Stimulated activated CD8-positive, alpha-beta memory T cell treated with anti-CD3 and anti-CD28 coated beads, Interleukin-15, amount 100 ng/mL, for 48 hours (primary cell): Measurements from ENCODE around the gene DFFB.
"Not testable (repeated sequence)": the region's sequence is repeated elsewhere in the genome, so short reads cannot be mapped to it uniquely, and the experiment has no call there.

ENCODE experiments used
- DNase-seq, 2 donors: peaks; one replicate each; pipeline ENCODE4 v3.0.0-alpha.2; 2020; ENCODE audit warnings: low read depth in 2 of 2

DFFB gene

GRCh38 chr1:3909615-3910014 is 52.3 kb downstream of the DFFB start:
- no peak for DNase-seq

- DNase-seq, result no peak
Measured at GRCh38 chr1:3910049-3910731, 52.9 kb downstream of the DFFB start.

- DNase-seq, result peak; percentile 48 to 57
Measured at GRCh38 chr1:3910857-3911845, 53.9 kb downstream of the DFFB start.

GRCh38 chr1:3911981-3912808 is 54.9 kb downstream of the DFFB start:
- no peak for DNase-seq

- no peak for DNase-seq
Measured at GRCh38 chr1:3912809-3913685, 55.8 kb downstream of the DFFB start.

GRCh38 chr1:3914331-3914851 is 57.1 kb downstream of the DFFB start:
- DNase-seq, result no peak

DNA sequence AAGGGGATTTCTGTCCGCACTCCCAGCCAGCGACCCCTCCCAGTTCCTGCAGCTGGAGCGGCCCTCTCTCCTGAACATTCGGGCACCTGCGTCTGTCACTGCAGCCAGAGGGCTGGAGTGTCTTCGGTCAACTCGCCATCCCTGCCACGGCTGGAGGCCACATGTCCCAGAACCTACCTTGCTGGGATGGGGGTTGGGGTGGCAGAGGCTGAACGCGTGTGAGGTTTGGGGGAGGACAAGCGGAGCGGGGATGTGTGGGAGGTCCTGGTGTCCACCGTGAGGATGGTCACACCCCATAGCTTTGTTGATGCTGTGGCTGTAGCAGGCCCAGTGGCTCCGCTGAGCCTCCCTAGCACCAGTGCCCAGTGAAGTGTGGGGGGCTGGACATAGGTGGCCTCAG is 57.6 kb downstream of the DFFB start:
- DNase-seq, result no peak

DNA sequence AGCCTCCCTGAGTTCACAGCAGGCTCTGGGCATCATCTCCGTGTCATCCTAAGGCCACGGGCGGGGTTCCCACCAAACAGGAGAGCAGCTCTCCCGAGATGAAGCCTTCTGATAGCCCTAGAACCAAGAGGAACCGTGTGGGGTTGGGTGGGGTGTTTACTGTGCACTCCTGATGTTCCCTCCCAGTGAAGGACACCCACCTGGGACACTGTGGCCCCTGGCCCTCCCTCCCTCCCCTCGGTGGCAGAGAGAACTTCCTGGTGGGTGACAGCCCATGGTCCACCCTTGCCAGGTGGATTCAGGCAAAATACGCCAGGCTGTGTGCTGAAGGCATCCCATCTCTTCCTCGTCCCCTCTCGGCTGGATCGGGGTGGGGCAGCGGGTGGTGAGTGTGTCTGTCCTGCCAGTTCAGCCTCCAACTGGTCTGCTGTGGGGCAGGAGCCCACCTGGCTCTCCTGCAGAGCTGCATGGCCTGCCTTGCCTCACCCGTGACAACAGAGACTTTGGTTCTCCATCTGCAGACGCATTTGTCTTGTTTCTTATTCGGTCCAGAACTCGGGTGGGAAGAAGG is 58.4 kb downstream of the DFFB start:
- DNase-seq, result no peak

DNA sequence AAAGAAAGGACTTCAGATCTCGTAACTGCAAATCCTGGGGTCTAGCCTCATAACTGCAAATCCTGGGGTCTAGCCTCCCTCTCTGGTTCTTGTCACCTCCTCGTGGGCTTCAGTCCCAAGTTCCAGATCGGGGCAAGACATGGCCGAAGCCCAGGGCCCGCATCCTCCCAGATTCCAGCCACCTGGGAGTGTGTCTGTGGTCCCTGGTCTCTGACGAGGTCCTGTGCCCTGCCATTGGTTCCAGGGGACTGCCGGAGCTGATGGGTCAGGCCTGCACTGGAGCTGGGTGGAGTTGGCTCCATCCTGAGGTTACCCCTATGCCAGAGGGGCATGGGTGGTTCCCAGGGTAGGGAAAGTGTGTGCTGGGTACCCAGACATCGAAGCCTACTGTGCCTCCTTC is 60.5 kb downstream of the DFFB start:
- no peak for DNase-seq

DNA sequence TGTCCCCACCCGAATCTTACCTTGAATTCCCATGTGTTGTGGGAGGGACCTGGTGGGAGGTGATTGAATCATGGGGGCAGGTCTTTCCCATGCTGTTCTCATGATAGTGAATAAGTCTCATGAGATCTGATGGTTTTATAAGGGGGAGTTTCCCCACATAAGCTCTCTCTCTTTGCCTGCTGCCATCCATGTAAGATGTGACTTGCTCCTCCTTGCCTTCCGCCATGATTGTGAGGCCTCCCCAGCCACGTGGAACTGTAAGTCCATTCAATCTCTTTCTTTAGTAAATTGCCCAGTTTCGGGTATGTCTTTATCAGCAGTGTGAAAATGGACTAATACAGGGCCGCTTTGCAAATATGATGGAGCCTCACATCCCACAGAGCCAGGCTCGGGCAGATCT is 61.1 kb downstream of the DFFB start:
- not testable (repeated sequence) for DNase-seq

DNA sequence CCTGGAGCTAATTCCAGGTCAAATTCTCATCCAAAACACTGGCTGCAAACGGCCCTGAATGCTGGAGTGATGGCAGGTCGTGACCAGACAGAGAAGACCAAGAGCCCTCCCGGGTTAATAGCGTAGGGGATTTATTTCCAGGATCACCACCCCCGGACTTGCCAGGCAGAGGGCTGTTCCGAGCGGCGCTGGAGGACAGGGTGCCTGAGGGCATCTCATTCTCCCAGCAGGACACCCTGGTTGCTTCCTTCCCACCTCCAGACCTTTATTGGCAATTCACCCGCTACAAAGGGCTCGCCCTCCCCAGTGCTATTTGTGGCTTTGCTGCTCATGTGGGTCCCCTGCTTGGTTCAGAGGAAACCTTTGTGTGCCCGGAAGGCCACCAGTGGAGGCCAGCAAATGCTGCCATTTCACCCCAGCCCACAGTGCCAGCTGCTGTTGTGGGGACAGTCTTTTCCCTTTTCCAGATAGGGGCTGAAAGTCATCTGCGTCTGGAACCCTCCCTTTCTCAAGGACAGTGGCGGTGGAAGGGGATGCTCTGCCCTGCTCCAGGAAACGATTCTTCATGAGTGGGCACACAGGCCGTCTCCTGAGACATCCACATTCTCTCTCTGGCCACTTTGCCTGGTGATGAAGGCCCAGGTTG is 61.8 kb downstream of the DFFB start:
- DNase-seq, result no peak

GRCh38 chr1:3919706-3920105 is 62.4 kb downstream of the DFFB start:
- no peak for DNase-seq

DNA sequence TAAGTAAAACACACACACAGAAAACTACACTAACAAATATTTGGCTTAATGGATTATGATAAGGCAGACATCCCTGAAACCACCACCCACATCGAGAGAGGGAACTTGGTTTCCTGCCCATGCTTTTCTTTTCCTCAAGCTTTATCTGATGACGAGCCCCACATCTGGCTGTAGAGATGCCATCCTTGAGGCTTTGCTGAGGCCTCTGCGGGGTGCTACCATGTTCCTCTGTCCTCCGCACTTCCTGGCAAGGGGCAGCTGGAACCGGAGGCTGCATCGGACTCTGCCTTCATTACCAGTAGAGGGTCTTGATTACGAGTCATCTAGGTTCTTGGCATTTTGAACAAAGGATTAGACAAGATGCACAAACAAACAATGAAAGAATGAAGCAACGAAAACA is 64.5 kb downstream of the DFFB start:
- no peak for DNase-seq

- DNase-seq, result no peak
Measured at GRCh38 chr1:3922201-3922725, 65.0 kb downstream of the DFFB start.

DNA sequence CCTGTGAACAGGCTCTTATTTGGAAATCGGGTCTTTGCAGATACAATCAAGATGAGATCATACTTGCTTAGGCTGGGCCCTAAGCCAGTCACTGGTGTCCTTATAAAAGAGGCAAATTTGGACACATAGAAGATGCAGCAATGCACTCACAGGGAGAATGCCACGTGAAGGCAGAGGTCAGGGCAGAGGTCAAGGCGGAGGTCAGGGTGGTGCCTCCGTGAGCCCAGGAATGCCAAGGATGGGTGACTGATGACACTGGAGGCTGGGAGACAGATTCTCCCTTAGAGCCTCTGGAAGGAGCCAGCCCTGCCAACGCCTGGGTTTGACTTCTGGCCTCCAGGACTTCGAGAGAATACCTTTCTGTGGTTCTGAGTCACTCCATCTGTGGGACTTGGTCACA is 65.6 kb downstream of the DFFB start:
- no peak for DNase-seq

DNA sequence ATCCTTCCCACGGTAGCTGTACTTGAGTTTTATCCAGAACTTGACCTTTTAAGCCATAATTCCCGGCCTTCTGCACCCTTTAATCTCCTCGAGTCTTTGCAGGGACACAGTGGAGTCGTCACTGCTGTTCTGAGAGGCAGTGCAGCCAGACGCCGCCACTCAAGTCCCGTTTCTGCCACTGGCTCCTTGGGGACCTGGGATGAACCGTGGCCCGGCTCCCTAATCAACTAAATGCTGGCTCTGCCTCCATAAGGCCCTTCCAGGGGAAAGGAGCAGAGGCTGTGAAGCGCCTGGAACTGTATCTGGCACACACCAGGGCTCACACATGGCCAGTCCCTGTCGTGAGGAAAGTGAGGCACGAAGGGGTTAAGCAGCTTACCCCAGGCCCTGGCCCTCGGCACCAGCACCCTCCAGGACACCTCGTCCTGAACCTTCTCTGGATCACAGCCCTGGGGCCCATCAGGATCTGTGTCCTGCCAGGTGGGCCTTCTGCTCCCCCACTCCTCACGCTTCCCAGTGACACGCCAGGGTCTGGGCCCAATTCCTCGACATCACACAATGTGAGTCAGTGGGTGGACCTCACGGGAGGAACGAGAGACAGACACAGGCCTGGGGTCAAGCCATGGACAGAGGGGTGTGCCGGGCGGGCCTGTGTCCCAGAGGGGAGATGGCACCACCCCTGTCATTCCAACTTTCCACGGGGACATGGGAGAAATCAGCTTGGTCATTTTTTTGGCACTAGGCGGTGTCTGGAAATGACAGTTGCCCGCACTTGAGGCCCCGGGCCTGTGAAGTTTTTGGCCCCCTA is 66.3 kb downstream of the DFFB start:
- DNase-seq, result no peak

DNA sequence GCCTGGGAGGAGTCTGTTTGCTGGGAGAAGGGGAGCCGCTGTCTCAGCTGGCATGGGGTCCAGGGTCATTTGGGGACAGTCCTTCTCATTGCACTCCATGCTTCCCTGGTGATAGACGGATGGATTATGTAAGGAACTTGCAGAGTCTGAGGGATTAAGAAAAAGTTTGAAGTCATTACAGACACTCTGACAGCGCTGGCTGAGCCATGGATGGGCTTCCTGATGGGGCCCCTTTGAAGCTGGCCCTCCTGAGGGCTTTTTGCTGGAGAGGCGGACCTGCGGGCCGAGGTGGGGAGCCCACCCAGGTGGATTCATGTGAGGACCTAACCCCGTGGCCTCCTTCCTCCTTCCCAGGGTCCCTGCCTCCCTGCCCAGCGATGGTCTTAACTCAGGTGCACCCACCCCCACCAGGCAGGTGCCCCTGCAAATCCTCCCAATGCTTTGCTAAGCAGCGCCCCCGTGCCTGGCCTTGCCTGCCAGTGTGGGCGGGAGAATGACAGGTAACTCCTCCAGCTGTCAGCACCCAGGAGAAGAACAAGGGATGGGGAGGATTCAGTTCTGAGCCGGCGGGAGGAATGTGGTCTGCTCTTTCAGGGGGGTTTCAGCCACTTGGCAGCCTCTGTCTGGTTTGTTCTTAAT is 67.0 kb downstream of the DFFB start:
- DNase-seq, result no peak

DNA sequence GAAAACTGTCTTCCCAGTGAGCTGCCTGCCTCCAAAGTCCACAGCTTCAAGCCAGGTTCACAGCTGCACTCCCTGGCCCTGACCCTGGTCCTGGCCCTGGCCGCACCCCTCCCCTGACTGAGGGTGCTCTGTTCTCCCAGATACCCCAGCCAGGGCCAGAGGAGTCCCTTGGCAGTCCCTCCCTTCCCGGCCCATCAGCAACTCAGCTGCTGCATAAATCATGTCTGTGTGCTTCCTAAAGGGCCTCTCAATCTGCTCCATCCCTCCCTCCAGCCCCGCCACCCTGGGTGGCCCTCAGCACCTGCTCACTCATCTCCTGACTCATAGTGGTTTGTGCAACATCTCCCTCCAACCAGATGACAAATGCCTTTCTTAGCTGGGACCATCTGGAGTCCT is 67.5 kb downstream of the DFFB start:
- DNase-seq, result no peak
